MM.1S (cell line): ENCODE data around the gene TNP1.

Experiments used
- DNase-seq: peaks from one replicate; pipeline ENCODE4 v3.0.0-alpha.2; 2015
- H2AFZ ChIP-seq: fragments of 300-600 bp; sonication (generic); 2 replicates; pipeline ENCODE4 v1.6.0; 2016; ENCODE audit warnings: antibody characterized with exemption, low read length
- H3F3A ChIP-seq: fragments of 300-600 bp; sonication (generic); 2 replicates; pipeline ENCODE4 v1.6.1; 2016; ENCODE audit warnings: mild to moderate bottlenecking, antibody characterized with exemption, low read length, moderate library complexity, mixed read lengths; ENCODE audit not compliant: insufficient read depth
- H3K27ac ChIP-seq: fragments of 300-600 bp; sonication (generic); 2 replicates; pipeline ENCODE4 v1.5.1; 2016; ENCODE audit warnings: mild to moderate bottlenecking, low read length
- H3K27me3 ChIP-seq: fragments of 300-600 bp; sonication (generic); replicated peaks from 2 replicates; pipeline ENCODE4 v1.6.0; 2016; ENCODE audit warnings: low read length; ENCODE audit not compliant: insufficient read depth
- H3K36me3 ChIP-seq: fragments of 300-600 bp; sonication (generic); replicated peaks from 2 replicates; pipeline ENCODE4 v1.6.1; 2016; ENCODE audit warnings: mild to moderate bottlenecking, low read length, mixed read lengths; ENCODE audit not compliant: insufficient read depth
- H3K4me1 ChIP-seq: fragments of 300-600 bp; sonication (generic); 2 replicates; pipeline ENCODE4 v1.6.1; 2016; ENCODE audit warnings: low read length, mixed read lengths
- H3K4me2 ChIP-seq: fragments of 300-600 bp; sonication (generic); 2 replicates; pipeline ENCODE4 v1.6.0; 2016; ENCODE audit warnings: low read depth, low read length
- H3K4me3 ChIP-seq: fragments of 300-600 bp; sonication (generic); 2 replicates; pipeline ENCODE4 v1.5.1; 2016; ENCODE audit warnings: low read length, mixed read lengths
- H3K79me2 ChIP-seq: fragments of 300-600 bp; sonication (generic); 2 replicates; pipeline ENCODE4 v1.6.1; 2016; ENCODE audit warnings: mixed run types, low read length, mixed read lengths
- H3K9ac ChIP-seq: fragments of 300-600 bp; sonication (generic); 2 replicates; pipeline ENCODE4 v1.6.1; 2016; ENCODE audit warnings: low read length, mixed read lengths
- H3K9me2 ChIP-seq: fragments of 300-600 bp; sonication (generic); replicated peaks from 2 replicates; pipeline ENCODE4 v1.6.1; 2016; ENCODE audit warnings: mild to moderate bottlenecking, low read length, mixed read lengths; ENCODE audit not compliant: insufficient read depth
- H3K9me3 ChIP-seq: fragments of 300-600 bp; sonication (generic); replicated peaks from 2 replicates; pipeline ENCODE4 v1.6.1; 2016; ENCODE audit warnings: mild to moderate bottlenecking, low read length, mixed read lengths; ENCODE audit not compliant: insufficient read depth
- H4K20me1 ChIP-seq: fragments of 300-600 bp; sonication (generic); 2 replicates; pipeline ENCODE4 v1.6.1; 2016; ENCODE audit warnings: mild to moderate bottlenecking, low read length, moderate library complexity, mixed read lengths; ENCODE audit not compliant: insufficient read depth
- CTCF ChIP-seq: fragments of 300-600 bp; sonication (generic); IDR thresholded peaks from 2 replicates; pipeline ENCODE4 v1.5.1; 2016; ENCODE audit warnings: antibody characterized with exemption, low read length, mixed read lengths
- EZH2 ChIP-seq: fragments of 300-600 bp; sonication (generic); optimal IDR thresholded peaks from 2 replicates; pipeline ENCODE3; 2017; ENCODE audit warnings: low read depth, mild to moderate bottlenecking, antibody characterized with exemption, low read length, mixed read lengths
- EZH2phosphoT487 ChIP-seq: fragments of 300-600 bp; sonication (generic); IDR thresholded peaks from 2 replicates; pipeline ENCODE4 v1.6.1; 2018; ENCODE audit warnings: antibody characterized with exemption, low read length

The TNP1 gene

GRCh38 chr2:216851486-216852090, 8.3 kb downstream of the TNP1 start:
- Histone ChIP-seq H2AFZ (no peak overlapping the region), H3K27me3 (no peaks in the 10 kb centered on the region), H3K79me2 (no peaks in the 10 kb centered on the region), H3K4me2 (no peak overlapping the region), H3K4me1 (no peaks in the 10 kb centered on the region), H3K4me3 (no peak overlapping the region), H3K9ac (no peak overlapping the region), H3K9me3 (no peaks in the 10 kb centered on the region), H3F3A (no peaks in the 10 kb centered on the region), H3K27ac (no peak overlapping the region), H3K9me2 (no peaks in the 10 kb centered on the region), H4K20me1 (no peaks in the 10 kb centered on the region), H3K36me3 (no peaks in the 10 kb centered on the region)
- DNase-seq = no peak
- TF ChIP-seq EZH2 = no peak
- no peak for TF ChIP-seq CTCF
- no peak for TF ChIP-seq EZH2phosphoT487

- Histone ChIP-seq H3K36me3 (no peaks in the 10 kb centered on the region), H3K9me3 (no peaks in the 10 kb centered on the region), H4K20me1 (no peaks in the 10 kb centered on the region), H3K4me3 (no peak overlapping the region), H3K9ac (no peak overlapping the region), H3F3A (no peaks in the 10 kb centered on the region), H3K27ac (no peak overlapping the region), H3K9me2 (no peaks in the 10 kb centered on the region), H3K4me1 (no peaks in the 10 kb centered on the region), H3K79me2 (no peaks in the 10 kb centered on the region), H3K4me2 (no peak overlapping the region), H2AFZ (no peak overlapping the region), H3K27me3 (no peaks in the 10 kb centered on the region)
- no peak for DNase-seq
- TF ChIP-seq EZH2 (no peak), EZH2phosphoT487 (no peak)
These were observed 9.1 kb downstream of the TNP1 start for GRCh38 chr2:216850665-216851322.

GRCh38 chr2:216849987-216850386, 9.9 kb downstream of the TNP1 start:
- Histone ChIP-seq H3K9me2 (no peaks in the 10 kb centered on the region), H3K4me1 (no peaks in the 10 kb centered on the region), H3K36me3 (no peaks in the 10 kb centered on the region), H3K79me2 (no peaks in the 10 kb centered on the region), H3K9ac (no peak overlapping the region), H3K4me3 (no peak overlapping the region), H3K4me2 (no peak overlapping the region), H3K27me3 (no peaks in the 10 kb centered on the region), H3K9me3 (no peaks in the 10 kb centered on the region), H3F3A (no peaks in the 10 kb centered on the region), H2AFZ (no peak overlapping the region), H4K20me1 (no peaks in the 10 kb centered on the region), H3K27ac (no peak overlapping the region)
- TF ChIP-seq CTCF = no peak
- no peak for DNase-seq

GRCh38 chr2:216845426-216845825, 14.4 kb downstream of the TNP1 start:
- no peak overlapping the region for H3K4me3 ChIP-seq
- DNase-seq = no peak
- no peaks in the 10 kb centered on the region for H3K79me2 ChIP-seq

More at GRCh38 chr2:216845426-216845825, 14.4 kb downstream of the TNP1 start:
- no peak overlapping the region for H2AFZ ChIP-seq
- no peaks in the 10 kb centered on the region for H3K36me3 ChIP-seq
- H3K9ac ChIP-seq = no peak overlapping the region
- H3K9me3 ChIP-seq = no peaks in the 10 kb centered on the region
- H3K27me3 ChIP-seq = no peaks in the 10 kb centered on the region
- H4K20me1 ChIP-seq = no peaks in the 10 kb centered on the region
- H3K27ac ChIP-seq = no peak overlapping the region
- no peaks in the 10 kb centered on the region for H3K4me1 ChIP-seq
- TF ChIP-seq EZH2phosphoT487 = no peak
- TF ChIP-seq EZH2 = no peak
- no peak for TF ChIP-seq CTCF
- no peaks in the 10 kb centered on the region for H3F3A ChIP-seq
- H3K4me2 ChIP-seq = no peak overlapping the region
- no peaks in the 10 kb centered on the region for H3K9me2 ChIP-seq
